WTC11 (cell line): ENCODE measurements around the gene SERF2. TPM values are rescaled to one million over a fixed set of nuclear protein-coding genes. Genes with fewer than 3 reads are reported as not detected.

Source experiments
- CREB1 ChIP-seq: sonication (generic); formaldehyde crosslinking; IDR thresholded peaks from 2 replicates; pipeline ENCODE4 v1.8.0; 2023; ENCODE audit warnings: mild to moderate bottlenecking, missing genetic modification reagents
- ETV6 ChIP-seq: sonication (generic); formaldehyde crosslinking; IDR thresholded peaks from 2 replicates; pipeline ENCODE4 v1.8.1; 2022; ENCODE audit warnings: mild to moderate bottlenecking, missing genetic modification reagents
- FOXJ3 ChIP-seq: sonication (generic); formaldehyde crosslinking; IDR thresholded peaks from 2 replicates; pipeline ENCODE4 v1.9.0; 2021; ENCODE audit warnings: missing genetic modification reagents, mild to moderate bottlenecking, borderline replicate concordance
- FOXK1 ChIP-seq: sonication (generic); formaldehyde crosslinking; IDR thresholded peaks from 2 replicates; pipeline ENCODE4 v1.8.0; 2022; ENCODE audit warnings: mild to moderate bottlenecking, moderate library complexity, missing genetic modification reagents
- IRF2 ChIP-seq: sonication (generic); formaldehyde crosslinking; IDR thresholded peaks from 2 replicates; pipeline ENCODE4 v1.8.0; 2022; ENCODE audit warnings: low read depth, missing genetic modification reagents, borderline replicate concordance
- MYBL2 ChIP-seq: sonication (generic); formaldehyde crosslinking; IDR thresholded peaks from 2 replicates; pipeline ENCODE4 v1.8.1; 2023; ENCODE audit warnings: mild to moderate bottlenecking, moderate library complexity, missing genetic modification reagents
- NFYB ChIP-seq: sonication (generic); formaldehyde crosslinking; conservative IDR thresholded peaks from 2 replicates; pipeline ENCODE4 v1.8.0; 2022; ENCODE audit warnings: low read depth, missing genetic modification reagents
- NR2C2 ChIP-seq: sonication (generic); formaldehyde crosslinking; IDR thresholded peaks from 2 replicates; pipeline ENCODE4 v1.8.0; 2022; ENCODE audit warnings: mild to moderate bottlenecking, missing genetic modification reagents
- PRRX2 ChIP-seq: fragments of 250-450 bp; sonication (Bioruptor Pico); IDR thresholded peaks from 2 replicates; pipeline ENCODE4 v1.8.0; 2021; ENCODE audit warnings: mild to moderate bottlenecking
- SP1 ChIP-seq: sonication (generic); formaldehyde crosslinking; conservative IDR thresholded peaks from 2 replicates; pipeline ENCODE4 v1.8.1; 2022; ENCODE audit warnings: missing genetic modification reagents
- TEAD1 ChIP-seq: sonication (generic); formaldehyde crosslinking; IDR thresholded peaks from 2 replicates; pipeline ENCODE4 v1.8.0; 2022; ENCODE audit warnings: mild to moderate bottlenecking, missing genetic modification reagents
- TEAD4 ChIP-seq: sonication (generic); formaldehyde crosslinking; IDR thresholded peaks from 2 replicates; pipeline ENCODE4 v1.8.0; 2022; ENCODE audit warnings: mild to moderate bottlenecking, missing genetic modification reagents
- ZNF121 ChIP-seq: sonication (generic); formaldehyde crosslinking; IDR thresholded peaks from 2 replicates; pipeline ENCODE4 v1.8.0; 2023; ENCODE audit warnings: missing genetic modification reagents
- ZNF416 ChIP-seq: fragments of 250-450 bp; sonication (Bioruptor Pico); IDR thresholded peaks from 2 replicates; pipeline ENCODE4 v1.9.0; 2021; ENCODE audit warnings: mild to moderate bottlenecking, inconsistent platforms
- ZNF671 ChIP-seq: fragments of 250-450 bp; sonication (Bioruptor Pico); IDR thresholded peaks from 2 replicates; pipeline ENCODE4 v1.8.0; 2021; ENCODE audit warnings: mild to moderate bottlenecking
- total RNA-seq: library from RNA; stranded (reverse); gene quantifications from 3 replicates; pipeline ENCODE4 v1.2.3, GENCODE V29; 2021
- TF ChIP-seq, protein P1 (sequence below): sonication (generic); formaldehyde crosslinking; IDR thresholded peaks from 2 replicates; pipeline ENCODE4 v1.8.0; 2022; ENCODE audit warnings: mild to moderate bottlenecking, missing genetic modification reagents
- TF ChIP-seq, protein P2 (sequence below): sonication (generic); formaldehyde crosslinking; conservative IDR thresholded peaks from 2 replicates; pipeline ENCODE4 v1.8.1; 2023; ENCODE audit warnings: mild to moderate bottlenecking, low read depth, missing genetic modification reagents, moderate library complexity
- TF ChIP-seq, protein P3 (sequence below): fragments of 250-450 bp; sonication (Bioruptor Pico); IDR thresholded peaks from 2 replicates; pipeline ENCODE4 v1.9.0; 2021; ENCODE audit warnings: mild to moderate bottlenecking
- TF ChIP-seq, protein P4 (sequence below): sonication (generic); formaldehyde crosslinking; IDR thresholded peaks from 2 replicates; pipeline ENCODE4 v1.8.1; 2023; ENCODE audit warnings: mild to moderate bottlenecking, moderate library complexity, missing genetic modification reagents
- TF ChIP-seq, protein P5 (sequence below): sonication (generic); formaldehyde crosslinking; IDR thresholded peaks from 2 replicates; pipeline ENCODE4 v1.8.1; 2023; ENCODE audit warnings: mild to moderate bottlenecking, missing genetic modification reagents
- TF ChIP-seq, protein P6 (sequence below): sonication (generic); formaldehyde crosslinking; IDR thresholded peaks from 2 replicates; pipeline ENCODE4 v1.8.1; 2023; ENCODE audit warnings: mild to moderate bottlenecking, missing genetic modification reagents, borderline replicate concordance
- TF ChIP-seq, protein P7 (sequence below): sonication (generic); formaldehyde crosslinking; IDR thresholded peaks from 2 replicates; pipeline ENCODE4 v1.8.0; 2022; ENCODE audit warnings: mild to moderate bottlenecking, missing genetic modification reagents
- TF ChIP-seq, protein P8 (sequence below): sonication (generic); formaldehyde crosslinking; IDR thresholded peaks from 2 replicates; pipeline ENCODE4 v1.8.1; 2023; ENCODE audit warnings: mild to moderate bottlenecking, missing genetic modification reagents

The SERF2 gene
- total RNA-seq, 1 experiment from 2014 or later: 694 TPM

DNA sequence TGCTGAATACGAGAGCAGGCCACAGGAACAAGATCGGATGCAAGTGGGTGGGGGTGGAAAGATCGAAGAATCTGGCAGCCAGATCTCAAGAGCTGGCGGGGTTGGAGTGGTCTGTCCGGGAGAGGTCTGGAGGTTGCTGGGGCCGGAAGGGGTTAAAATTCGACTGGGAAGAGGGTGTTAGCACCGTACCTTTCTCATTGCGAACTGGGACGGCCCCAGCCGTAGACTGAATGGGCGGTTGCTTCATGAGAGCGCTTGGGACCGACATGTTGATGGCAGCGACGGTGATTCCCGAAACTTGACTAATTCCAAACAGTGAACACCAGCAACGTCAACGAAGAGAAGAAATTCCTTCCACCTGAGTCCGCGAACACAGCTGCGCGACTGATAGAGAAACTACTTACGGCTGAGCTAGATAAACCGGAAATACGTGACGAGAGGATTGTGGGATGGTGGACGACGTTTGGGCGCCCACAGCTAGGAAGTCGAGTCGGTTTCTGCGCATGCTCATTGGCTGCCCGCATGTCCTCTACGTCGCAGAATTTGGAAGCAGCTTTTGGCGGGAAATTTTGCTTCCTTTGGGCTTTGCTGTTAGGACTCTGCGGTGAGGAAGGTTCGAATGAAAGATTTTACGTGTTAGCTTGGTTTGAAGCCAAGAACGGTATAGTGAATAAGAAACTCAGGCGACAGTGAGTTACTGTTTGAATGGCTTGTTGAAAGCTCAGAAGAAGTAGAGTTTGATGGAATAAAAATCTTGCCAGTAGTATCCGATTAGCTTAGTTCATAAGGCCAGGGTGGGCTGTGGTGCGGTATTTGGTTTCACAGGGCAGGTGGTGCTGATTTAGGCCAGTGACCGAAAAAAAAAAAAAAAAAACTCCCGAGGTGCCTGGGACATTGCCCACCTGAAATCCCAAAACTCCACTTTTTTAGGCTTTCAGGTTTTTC lies 32.5 kb downstream of the SERF2 start, which contains the start of gene MFAP1 (continued):
- TF ChIP-seq ZNF416 (CRISPR knock-in tag): no peak
- TF ChIP-seq, protein P1, sequence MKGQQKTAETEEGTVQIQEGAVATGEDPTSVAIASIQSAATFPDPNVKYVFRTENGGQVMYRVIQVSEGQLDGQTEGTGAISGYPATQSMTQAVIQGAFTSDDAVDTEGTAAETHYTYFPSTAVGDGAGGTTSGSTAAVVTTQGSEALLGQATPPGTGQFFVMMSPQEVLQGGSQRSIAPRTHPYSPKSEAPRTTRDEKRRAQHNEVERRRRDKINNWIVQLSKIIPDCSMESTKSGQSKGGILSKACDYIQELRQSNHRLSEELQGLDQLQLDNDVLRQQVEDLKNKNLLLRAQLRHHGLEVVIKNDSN (CRISPR knock-in tag): peak; percentile 47; the same call in 1 of the 2 replicates
- TF ChIP-seq TEAD4 (CRISPR knock-in tag): 0 out of 2 replicates have a peak, but pooled peaks have one; percentile 40
- TF ChIP-seq NR2C2 (CRISPR knock-in tag): no peak
- peak; percentile 87 for TF ChIP-seq FOXK1 (CRISPR knock-in tag)
- TF ChIP-seq, protein P2, sequence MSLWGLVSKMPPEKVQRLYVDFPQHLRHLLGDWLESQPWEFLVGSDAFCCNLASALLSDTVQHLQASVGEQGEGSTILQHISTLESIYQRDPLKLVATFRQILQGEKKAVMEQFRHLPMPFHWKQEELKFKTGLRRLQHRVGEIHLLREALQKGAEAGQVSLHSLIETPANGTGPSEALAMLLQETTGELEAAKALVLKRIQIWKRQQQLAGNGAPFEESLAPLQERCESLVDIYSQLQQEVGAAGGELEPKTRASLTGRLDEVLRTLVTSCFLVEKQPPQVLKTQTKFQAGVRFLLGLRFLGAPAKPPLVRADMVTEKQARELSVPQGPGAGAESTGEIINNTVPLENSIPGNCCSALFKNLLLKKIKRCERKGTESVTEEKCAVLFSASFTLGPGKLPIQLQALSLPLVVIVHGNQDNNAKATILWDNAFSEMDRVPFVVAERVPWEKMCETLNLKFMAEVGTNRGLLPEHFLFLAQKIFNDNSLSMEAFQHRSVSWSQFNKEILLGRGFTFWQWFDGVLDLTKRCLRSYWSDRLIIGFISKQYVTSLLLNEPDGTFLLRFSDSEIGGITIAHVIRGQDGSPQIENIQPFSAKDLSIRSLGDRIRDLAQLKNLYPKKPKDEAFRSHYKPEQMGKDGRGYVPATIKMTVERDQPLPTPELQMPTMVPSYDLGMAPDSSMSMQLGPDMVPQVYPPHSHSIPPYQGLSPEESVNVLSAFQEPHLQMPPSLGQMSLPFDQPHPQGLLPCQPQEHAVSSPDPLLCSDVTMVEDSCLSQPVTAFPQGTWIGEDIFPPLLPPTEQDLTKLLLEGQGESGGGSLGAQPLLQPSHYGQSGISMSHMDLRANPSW: no peak
- TF ChIP-seq ZNF671 (CRISPR knock-in tag): no peak
- TF ChIP-seq IRF2: no peak
- TF ChIP-seq TEAD1 (CRISPR knock-in tag): peak; percentile 62; the same call in 1 of the 2 replicates
- peak; percentile 58; the same call in 1 of the 2 replicates for TF ChIP-seq FOXJ3 (CRISPR knock-in tag)
- no peak for TF ChIP-seq PRRX2
- TF ChIP-seq, protein P3, sequence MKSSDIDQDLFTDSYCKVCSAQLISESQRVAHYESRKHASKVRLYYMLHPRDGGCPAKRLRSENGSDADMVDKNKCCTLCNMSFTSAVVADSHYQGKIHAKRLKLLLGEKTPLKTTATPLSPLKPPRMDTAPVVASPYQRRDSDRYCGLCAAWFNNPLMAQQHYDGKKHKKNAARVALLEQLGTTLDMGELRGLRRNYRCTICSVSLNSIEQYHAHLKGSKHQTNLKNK: no peak
- TF ChIP-seq, protein P4, sequence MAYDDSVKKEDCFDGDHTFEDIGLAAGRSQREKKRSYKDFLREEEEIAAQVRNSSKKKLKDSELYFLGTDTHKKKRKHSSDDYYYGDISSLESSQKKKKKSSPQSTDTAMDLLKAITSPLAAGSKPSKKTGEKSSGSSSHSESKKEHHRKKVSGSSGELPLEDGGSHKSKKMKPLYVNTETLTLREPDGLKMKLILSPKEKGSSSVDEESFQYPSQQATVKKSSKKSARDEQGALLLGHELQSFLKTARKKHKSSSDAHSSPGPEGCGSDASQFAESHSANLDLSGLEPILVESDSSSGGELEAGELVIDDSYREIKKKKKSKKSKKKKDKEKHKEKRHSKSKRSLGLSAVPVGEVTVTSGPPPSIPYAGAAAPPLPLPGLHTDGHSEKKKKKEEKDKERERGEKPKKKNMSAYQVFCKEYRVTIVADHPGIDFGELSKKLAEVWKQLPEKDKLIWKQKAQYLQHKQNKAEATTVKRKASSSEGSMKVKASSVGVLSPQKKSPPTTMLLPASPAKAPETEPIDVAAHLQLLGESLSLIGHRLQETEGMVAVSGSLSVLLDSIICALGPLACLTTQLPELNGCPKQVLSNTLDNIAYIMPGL (CRISPR knock-in tag): no peak
- TF ChIP-seq SP1 (CRISPR knock-in tag): peak; percentile 53; the same call in 1 of the 2 replicates
- peak; percentile 97 for TF ChIP-seq ETV6
- TF ChIP-seq NFYB (CRISPR knock-in tag): no peak
- TF ChIP-seq, protein P5, sequence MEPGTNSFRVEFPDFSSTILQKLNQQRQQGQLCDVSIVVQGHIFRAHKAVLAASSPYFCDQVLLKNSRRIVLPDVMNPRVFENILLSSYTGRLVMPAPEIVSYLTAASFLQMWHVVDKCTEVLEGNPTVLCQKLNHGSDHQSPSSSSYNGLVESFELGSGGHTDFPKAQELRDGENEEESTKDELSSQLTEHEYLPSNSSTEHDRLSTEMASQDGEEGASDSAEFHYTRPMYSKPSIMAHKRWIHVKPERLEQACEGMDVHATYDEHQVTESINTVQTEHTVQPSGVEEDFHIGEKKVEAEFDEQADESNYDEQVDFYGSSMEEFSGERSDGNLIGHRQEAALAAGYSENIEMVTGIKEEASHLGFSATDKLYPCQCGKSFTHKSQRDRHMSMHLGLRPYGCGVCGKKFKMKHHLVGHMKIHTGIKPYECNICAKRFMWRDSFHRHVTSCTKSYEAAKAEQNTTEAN (CRISPR knock-in tag): no peak
- no peak for TF ChIP-seq ZNF121 (CRISPR knock-in tag)
- TF ChIP-seq, protein P6, sequence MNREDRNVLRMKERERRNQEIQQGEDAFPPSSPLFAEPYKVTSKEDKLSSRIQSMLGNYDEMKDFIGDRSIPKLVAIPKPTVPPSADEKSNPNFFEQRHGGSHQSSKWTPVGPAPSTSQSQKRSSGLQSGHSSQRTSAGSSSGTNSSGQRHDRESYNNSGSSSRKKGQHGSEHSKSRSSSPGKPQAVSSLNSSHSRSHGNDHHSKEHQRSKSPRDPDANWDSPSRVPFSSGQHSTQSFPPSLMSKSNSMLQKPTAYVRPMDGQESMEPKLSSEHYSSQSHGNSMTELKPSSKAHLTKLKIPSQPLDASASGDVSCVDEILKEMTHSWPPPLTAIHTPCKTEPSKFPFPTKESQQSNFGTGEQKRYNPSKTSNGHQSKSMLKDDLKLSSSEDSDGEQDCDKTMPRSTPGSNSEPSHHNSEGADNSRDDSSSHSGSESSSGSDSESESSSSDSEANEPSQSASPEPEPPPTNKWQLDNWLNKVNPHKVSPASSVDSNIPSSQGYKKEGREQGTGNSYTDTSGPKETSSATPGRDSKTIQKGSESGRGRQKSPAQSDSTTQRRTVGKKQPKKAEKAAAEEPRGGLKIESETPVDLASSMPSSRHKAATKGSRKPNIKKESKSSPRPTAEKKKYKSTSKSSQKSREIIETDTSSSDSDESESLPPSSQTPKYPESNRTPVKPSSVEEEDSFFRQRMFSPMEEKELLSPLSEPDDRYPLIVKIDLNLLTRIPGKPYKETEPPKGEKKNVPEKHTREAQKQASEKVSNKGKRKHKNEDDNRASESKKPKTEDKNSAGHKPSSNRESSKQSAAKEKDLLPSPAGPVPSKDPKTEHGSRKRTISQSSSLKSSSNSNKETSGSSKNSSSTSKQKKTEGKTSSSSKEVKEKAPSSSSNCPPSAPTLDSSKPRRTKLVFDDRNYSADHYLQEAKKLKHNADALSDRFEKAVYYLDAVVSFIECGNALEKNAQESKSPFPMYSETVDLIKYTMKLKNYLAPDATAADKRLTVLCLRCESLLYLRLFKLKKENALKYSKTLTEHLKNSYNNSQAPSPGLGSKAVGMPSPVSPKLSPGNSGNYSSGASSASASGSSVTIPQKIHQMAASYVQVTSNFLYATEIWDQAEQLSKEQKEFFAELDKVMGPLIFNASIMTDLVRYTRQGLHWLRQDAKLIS (CRISPR knock-in tag): no peak
- TF ChIP-seq, protein P7, sequence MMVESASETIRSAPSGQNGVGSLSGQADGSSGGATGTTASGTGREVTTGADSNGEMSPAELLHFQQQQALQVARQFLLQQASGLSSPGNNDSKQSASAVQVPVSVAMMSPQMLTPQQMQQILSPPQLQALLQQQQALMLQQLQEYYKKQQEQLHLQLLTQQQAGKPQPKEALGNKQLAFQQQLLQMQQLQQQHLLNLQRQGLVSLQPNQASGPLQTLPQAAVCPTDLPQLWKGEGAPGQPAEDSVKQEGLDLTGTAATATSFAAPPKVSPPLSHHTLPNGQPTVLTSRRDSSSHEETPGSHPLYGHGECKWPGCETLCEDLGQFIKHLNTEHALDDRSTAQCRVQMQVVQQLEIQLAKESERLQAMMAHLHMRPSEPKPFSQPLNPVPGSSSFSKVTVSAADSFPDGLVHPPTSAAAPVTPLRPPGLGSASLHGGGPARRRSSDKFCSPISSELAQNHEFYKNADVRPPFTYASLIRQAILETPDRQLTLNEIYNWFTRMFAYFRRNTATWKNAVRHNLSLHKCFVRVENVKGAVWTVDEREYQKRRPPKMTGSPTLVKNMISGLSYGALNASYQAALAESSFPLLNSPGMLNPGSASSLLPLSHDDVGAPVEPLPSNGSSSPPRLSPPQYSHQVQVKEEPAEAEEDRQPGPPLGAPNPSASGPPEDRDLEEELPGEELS: peak; percentile 87; the same call in 1 of the 2 replicates
- TF ChIP-seq MYBL2 (CRISPR knock-in tag): peak; percentile 79
- TF ChIP-seq CREB1 (CRISPR knock-in tag): peak; percentile 41; the same call in 1 of the 2 replicates
- TF ChIP-seq, protein P8, sequence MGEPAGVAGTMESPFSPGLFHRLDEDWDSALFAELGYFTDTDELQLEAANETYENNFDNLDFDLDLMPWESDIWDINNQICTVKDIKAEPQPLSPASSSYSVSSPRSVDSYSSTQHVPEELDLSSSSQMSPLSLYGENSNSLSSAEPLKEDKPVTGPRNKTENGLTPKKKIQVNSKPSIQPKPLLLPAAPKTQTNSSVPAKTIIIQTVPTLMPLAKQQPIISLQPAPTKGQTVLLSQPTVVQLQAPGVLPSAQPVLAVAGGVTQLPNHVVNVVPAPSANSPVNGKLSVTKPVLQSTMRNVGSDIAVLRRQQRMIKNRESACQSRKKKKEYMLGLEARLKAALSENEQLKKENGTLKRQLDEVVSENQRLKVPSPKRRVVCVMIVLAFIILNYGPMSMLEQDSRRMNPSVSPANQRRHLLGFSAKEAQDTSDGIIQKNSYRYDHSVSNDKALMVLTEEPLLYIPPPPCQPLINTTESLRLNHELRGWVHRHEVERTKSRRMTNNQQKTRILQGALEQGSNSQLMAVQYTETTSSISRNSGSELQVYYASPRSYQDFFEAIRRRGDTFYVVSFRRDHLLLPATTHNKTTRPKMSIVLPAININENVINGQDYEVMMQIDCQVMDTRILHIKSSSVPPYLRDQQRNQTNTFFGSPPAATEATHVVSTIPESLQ (CRISPR knock-in tag): no peak
